BLaER1 treated with 17β-estradiol and CSF1 and Interleukin-3, amounts not matched to agents 10 nM and 100 nM (cell line): ENCODE results near the gene RSU1.

ENCODE experiments used
- H3K27ac ChIP-seq, 11 experiments: shearing (Covaris generic); formaldehyde crosslinking; 2 replicates each; pipeline ENCODE4 v1.8.1; 2022
- H3K27me3 ChIP-seq, 11 experiments: shearing (Covaris generic); formaldehyde crosslinking; 2 replicates each; pipeline ENCODE4 v1.8.1; 2022
- H3K36me3 ChIP-seq, 11 experiments: shearing (Covaris generic); formaldehyde crosslinking; 2 replicates each; pipeline ENCODE4 v1.8.1; 2022
- H3K4me1 ChIP-seq, 10 experiments: shearing (Covaris generic); formaldehyde crosslinking; 2 replicates each; pipeline ENCODE4 v1.8.1; 2022
- H3K4me2 ChIP-seq, 11 experiments: shearing (Covaris generic); formaldehyde crosslinking; 2 replicates each; pipeline ENCODE4 v1.8.1; 2022
- H3K4me3 ChIP-seq, 10 experiments: shearing (Covaris generic); formaldehyde crosslinking; 2 replicates each; pipeline ENCODE4 v1.8.1; 2022
- H3K9ac ChIP-seq, 11 experiments: shearing (Covaris generic); formaldehyde crosslinking; 2 replicates each; pipeline ENCODE4 v1.8.1; 2022
- H3K9me3 ChIP-seq, 11 experiments: shearing (Covaris generic); formaldehyde crosslinking; replicated peaks in 1 of 11; 2 replicates each; pipeline ENCODE4 v1.8.1; 2022
- H4K20me1 ChIP-seq, 11 experiments: shearing (Covaris generic); formaldehyde crosslinking; 2 replicates each; pipeline ENCODE4 v1.8.1; 2022
- Cebpa-rat ChIP-seq, 11 experiments: shearing (Covaris generic); IDR thresholded peaks; 2 replicates each; pipeline ENCODE4 v1.8.1; 2022

Gene RSU1

DNA sequence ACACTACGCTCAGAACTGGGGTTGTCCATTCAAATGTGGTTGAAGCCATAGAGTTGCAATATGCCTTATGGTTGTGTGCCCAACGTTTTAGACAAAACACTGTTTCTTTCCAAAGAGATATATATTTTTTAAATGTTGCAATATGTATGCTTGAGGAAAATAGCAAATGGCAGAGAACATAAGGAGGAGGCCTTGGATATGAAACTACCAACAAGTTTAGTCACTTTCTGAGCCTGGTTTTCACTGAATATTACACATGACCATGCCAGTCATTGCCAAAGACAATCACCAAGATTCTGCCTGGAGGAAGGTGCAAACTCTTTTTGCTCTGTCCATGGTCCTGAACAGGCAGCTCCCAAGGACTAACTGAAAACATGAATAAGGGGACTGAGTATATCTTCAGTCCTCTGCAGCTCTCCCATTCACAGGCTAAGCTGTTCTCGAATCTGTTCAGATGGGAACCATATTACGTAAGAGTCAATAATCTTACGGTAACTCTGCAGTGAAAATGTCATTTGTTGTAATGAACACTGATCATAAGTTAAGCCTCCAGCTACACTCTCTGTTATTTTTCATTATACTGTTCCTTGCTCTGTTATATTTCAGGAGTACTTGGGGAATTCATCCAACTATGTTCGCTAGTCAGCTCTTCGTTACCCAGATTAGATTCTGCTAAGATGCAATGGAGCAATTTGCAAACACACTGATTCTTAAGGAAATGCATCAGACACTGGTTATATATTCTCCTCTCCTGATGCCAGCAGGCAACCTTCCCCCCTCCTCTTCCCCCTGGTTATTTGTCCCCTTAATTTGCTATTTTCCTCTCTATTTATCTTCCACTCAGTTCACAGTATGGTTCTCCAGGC, 204.9 kb downstream of the RSU1 start:
- no peaks in the 10 kb centered on the region for H3K4me1 ChIP-seq
- H3K36me3 ChIP-seq = peaks cover 0 to 27% (median 0%) of the 10 kb centered on the region in 11 experiments; a peak in 9 of 22 replicates
- H3K4me3 ChIP-seq = no peak overlapping the region
- H3K9me3 ChIP-seq = peaks cover 8 to 22% (median 19%) of the 10 kb centered on the region in 11 experiments; a peak in 20 of 22 replicates
- no peak overlapping the region for H3K9ac ChIP-seq
- no peak overlapping the region for H3K4me2 ChIP-seq
- no peak overlapping the region for H3K27ac ChIP-seq
- no peak; a peak in 1 of 22 replicates for TF ChIP-seq Cebpa-rat (IDR thresholded peaks at IDR 0.05)
- H3K27me3 ChIP-seq = no peaks in the 10 kb centered on the region
- peaks cover 18 to 84% (median 56%) of the 10 kb centered on the region in 11 experiments; a peak in 19 of 22 replicates for H4K20me1 ChIP-seq

DNA sequence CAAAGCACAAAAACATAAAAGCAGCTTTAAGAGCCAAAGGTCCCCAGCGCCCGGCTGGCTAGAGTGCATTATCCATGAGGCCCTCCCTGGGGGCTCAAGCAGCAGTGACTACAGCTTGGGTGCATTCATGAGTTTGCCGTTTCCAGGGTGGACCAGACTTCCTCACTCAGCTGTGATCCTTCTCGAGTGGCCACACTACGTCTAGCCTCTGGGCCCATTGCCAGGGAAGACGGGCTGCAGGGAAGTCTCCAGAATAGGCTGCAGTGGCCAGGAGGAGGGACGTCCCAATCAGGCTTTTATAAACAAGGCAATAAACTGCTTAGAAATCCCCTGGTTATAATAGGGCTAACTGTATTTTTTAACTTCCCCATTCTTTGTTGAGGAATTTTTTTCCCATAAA, 206.2 kb downstream of the RSU1 start:
- Histone ChIP-seq H3K27ac (no peak overlapping the region), H3K4me1 (no peaks in the 10 kb centered on the region), H3K9ac (no peak overlapping the region), H4K20me1 (peaks cover 18 to 87% (median 57%) of the 10 kb centered on the region in 11 experiments; a peak in 19 of 22 replicates), H3K9me3 (peaks cover 4 to 9% (median 7%) of the 10 kb centered on the region in 11 experiments; a peak in 16 of 22 replicates), H3K4me2 (no peak overlapping the region), H3K4me3 (no peak overlapping the region), H3K36me3 (peaks cover 0 to 34% (median 0%) of the 10 kb centered on the region in 11 experiments; a peak in 9 of 22 replicates), H3K27me3 (no peaks in the 10 kb centered on the region)
- no peak for TF ChIP-seq Cebpa-rat (IDR thresholded peaks at IDR 0.05)

DNA sequence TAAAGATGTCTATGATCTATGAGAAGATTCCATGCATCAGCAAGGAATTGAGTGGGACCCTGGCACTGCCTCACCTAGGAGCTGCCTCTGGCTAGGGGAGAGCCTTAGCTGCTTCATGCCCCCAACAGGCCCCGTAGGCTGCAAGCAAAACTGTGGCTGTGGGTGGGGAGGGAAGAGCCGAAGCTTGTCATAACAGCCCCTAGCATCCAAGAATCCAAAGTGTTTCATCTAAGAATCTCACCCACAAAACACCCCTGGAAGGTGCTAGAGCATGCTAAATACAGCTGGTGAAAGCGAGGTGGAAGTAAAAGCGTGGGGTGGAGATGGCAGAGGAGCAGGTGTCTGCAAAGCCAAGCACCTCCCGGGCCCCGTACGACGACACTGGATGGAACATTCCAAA, 208.0 kb downstream of the RSU1 start:
- Histone ChIP-seq H3K9me3 (no peaks in the 10 kb centered on the region), H4K20me1 (peaks cover 18 to 84% (median 66%) of the 10 kb centered on the region in 11 experiments; a peak in 19 of 22 replicates), H3K27me3 (no peaks in the 10 kb centered on the region), H3K4me3 (no peak overlapping the region), H3K36me3 (peaks cover 0 to 47% (median 5%) of the 10 kb centered on the region in 11 experiments; a peak in 13 of 22 replicates), H3K4me2 (no peak overlapping the region), H3K27ac (no peak overlapping the region), H3K4me1 (no peaks in the 10 kb centered on the region), H3K9ac (no peak overlapping the region)
- TF ChIP-seq Cebpa-rat (IDR thresholded peaks at IDR 0.05) = no peak

DNA sequence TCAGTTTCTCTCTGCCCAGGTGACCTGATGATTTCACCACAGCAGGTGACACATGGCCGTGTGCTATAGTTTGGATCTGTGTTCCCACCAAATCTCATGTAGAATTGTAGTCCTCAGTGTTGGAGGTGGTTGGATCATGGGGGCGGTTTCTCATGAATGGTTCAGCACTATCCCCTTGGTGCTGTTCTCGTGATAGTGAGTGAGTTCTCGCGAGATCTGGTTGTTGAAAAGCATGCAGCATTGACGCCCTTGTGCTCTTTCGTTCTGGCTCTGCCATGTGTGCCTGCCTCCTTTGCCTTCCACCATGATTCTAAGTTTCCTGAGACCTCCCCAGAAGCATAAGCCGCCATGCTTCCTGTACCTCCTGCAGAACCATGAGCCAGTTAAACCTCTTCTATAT, 210.3 kb downstream of the RSU1 start:
- Histone ChIP-seq H3K9ac (no peak overlapping the region), H3K9me3 (no peaks in the 10 kb centered on the region), H3K4me1 (no peaks in the 10 kb centered on the region), H3K27ac (no peak overlapping the region), H3K4me2 (no peak overlapping the region), H3K36me3 (peaks cover 0 to 65% (median 11%) of the 10 kb centered on the region in 11 experiments; a peak in 14 of 22 replicates), H3K4me3 (no peak overlapping the region), H4K20me1 (peaks cover 7 to 82% (median 58%) of the 10 kb centered on the region in 11 experiments; a peak in 19 of 22 replicates), H3K27me3 (no peaks in the 10 kb centered on the region)
- no peak for TF ChIP-seq Cebpa-rat (IDR thresholded peaks at IDR 0.05)

DNA sequence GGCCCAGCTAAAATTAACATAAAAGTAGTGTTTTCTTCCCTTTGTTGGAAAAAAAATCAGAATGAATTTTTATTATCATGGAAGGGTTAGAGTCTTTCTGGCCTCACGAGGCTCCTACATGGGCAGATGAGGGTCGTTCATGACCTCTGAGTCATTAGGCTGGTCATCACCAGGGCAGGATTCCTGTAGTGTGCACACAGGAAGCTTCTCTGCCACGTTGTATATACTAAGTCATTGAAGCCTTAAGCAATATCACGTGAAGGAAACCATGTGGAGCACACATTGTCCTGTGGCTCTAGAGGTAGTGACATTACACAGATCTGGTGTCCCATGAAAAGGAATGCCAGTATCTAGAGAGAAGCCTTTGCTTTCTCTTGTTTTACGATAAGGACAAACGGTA, 210.8 kb downstream of the RSU1 start:
- no peak overlapping the region for H3K27ac ChIP-seq
- no peaks in the 10 kb centered on the region for H3K27me3 ChIP-seq
- no peak overlapping the region for H3K4me3 ChIP-seq
- peaks cover 2 to 82% (median 53%) of the 10 kb centered on the region in 11 experiments; a peak in 19 of 22 replicates for H4K20me1 ChIP-seq
- no peak overlapping the region for H3K4me2 ChIP-seq
- no peaks in the 10 kb centered on the region for H3K9me3 ChIP-seq
- H3K4me1 ChIP-seq = no peaks in the 10 kb centered on the region
- no peak for TF ChIP-seq Cebpa-rat (IDR thresholded peaks at IDR 0.05)
- peaks cover 0 to 70% (median 11%) of the 10 kb centered on the region in 11 experiments; a peak in 14 of 22 replicates for H3K36me3 ChIP-seq
- H3K9ac ChIP-seq = no peak overlapping the region

DNA sequence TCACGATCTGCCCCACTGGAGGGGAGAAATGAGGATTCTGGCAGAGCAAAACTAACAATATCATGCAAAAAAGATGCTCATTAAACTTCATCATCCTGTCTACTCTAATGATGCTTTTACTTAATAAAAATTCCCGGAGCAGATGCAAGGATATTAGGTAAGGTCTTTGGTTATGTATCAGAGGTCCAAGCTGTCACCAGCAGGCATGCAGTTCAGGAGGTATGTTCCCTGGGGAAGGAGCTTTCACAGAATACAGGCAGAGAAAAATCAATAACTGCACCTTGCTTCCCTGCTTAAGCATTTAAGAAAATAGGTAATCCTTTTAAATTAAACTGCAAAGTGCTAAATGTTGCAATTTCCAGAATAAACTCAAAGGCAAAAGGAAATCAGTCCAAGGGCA, 213.9 kb downstream of the RSU1 start:
- Histone ChIP-seq H3K27ac (no peak overlapping the region), H4K20me1 (peaks cover 0 to 64% (median 29%) of the 10 kb centered on the region in 11 experiments; a peak in 14 of 22 replicates), H3K4me1 (no peaks in the 10 kb centered on the region), H3K27me3 (no peaks in the 10 kb centered on the region), H3K9me3 (no peaks in the 10 kb centered on the region), H3K4me3 (no peak overlapping the region), H3K4me2 (no peak overlapping the region), H3K36me3 (peaks cover 0 to 90% (median 14%) of the 10 kb centered on the region in 11 experiments; a peak in 14 of 22 replicates), H3K9ac (no peak overlapping the region)
- TF ChIP-seq Cebpa-rat (IDR thresholded peaks at IDR 0.05) = no peak

DNA sequence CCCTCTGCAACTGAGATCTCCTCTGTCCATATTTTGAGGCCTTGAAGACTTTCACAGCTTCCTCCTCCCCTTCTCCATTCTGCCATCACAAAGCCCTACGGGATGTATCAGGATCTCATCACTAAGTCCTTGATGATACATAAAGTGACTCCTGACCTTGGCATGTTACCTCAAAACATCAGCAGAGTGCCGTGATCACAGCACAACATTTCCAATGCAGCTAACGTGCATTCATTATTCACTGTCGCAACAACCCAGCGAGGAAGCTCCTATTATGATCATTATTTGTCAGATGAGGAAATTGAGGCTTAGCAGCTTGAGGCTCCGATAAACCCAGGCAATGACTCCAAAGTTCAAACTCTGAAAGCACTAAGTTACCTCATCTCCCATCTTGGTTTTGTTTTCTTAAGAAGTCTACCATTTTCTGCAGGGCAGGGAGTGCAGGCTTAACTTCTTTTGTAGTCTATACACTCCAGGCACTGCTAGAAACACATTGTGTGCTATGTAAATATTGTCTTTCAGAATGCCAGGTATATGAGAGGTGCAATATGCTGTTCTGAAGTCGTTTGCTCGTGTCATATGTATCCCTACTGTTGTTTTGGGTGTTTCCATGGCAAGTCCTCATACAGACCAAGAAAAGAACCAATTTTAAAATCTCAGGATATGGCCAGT, 215.0 kb downstream of the RSU1 start:
- no peak for TF ChIP-seq Cebpa-rat (IDR thresholded peaks at IDR 0.05)
- peaks cover 0 to 91% (median 25%) of the 10 kb centered on the region in 11 experiments; a peak in 16 of 22 replicates for H3K36me3 ChIP-seq
- no peak overlapping the region for H3K4me2 ChIP-seq
- no peaks in the 10 kb centered on the region for H3K9me3 ChIP-seq
- H3K27me3 ChIP-seq = no peaks in the 10 kb centered on the region
- no peak overlapping the region for H3K27ac ChIP-seq
- H3K4me3 ChIP-seq = no peak overlapping the region
- H4K20me1 ChIP-seq = peaks cover 0 to 64% (median 33%) of the 10 kb centered on the region in 11 experiments; a peak in 14 of 22 replicates
- H3K9ac ChIP-seq = no peak overlapping the region
- no peaks in the 10 kb centered on the region for H3K4me1 ChIP-seq

DNA sequence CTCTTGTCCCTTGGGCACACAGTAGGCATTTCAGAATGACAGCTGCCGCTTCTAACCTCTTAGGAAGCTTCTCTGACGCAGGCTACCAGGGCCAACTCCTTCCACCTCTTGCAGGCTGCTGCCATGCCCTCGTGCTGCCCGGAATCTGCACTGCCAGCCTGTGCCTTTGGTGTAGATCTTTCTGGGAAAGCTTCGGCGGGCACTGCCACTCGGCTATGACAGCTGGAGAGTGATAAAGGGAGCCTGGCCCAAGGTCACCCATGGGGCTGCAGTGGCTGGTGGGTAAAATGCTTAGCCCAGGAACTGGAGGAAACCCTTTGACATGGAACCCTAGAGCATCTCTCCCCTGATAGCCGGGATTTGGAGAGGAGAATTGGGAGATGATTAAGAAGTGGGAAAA, 217.6 kb downstream of the RSU1 start:
- TF ChIP-seq Cebpa-rat (IDR thresholded peaks at IDR 0.05) = no peak
- no peak overlapping the region for H3K27ac ChIP-seq
- no peaks in the 10 kb centered on the region for H3K27me3 ChIP-seq
- H3K4me3 ChIP-seq = no peak overlapping the region
- H3K4me2 ChIP-seq = no peak overlapping the region
- H4K20me1 ChIP-seq = peaks cover 0 to 71% (median 21%) of the 10 kb centered on the region in 11 experiments; a peak in 14 of 22 replicates
- H3K4me1 ChIP-seq = no peaks in the 10 kb centered on the region
- H3K36me3 ChIP-seq = peaks cover 0 to 92% (median 33%) of the 10 kb centered on the region in 11 experiments; a peak in 16 of 22 replicates
- no peaks in the 10 kb centered on the region for H3K9me3 ChIP-seq
- no peak overlapping the region for H3K9ac ChIP-seq

DNA sequence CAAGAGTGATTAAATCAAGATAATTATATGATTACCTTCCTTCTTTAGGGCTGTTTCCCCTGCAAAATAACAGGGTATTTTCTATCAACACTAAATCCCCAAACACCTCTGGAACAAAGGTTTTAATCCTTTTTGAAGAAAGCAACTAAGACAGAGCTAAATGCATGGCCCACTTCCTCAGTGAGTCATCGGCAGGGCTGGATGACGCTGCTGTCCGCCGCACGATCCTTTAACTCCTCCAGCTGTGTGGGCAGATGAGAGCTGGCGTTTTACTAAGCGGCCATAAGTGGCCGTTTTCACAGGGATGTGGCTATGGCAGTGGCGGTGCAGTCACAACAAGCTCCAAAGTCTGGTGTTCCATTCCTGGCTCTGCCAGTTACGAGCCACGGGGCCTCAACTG, 219.6 kb downstream of the RSU1 start:
- Histone ChIP-seq H3K27me3 (no peaks in the 10 kb centered on the region), H3K4me2 (no peak overlapping the region), H4K20me1 (peaks cover 0 to 66% (median 11%) of the 10 kb centered on the region in 11 experiments; a peak in 8 of 22 replicates), H3K27ac (no peak overlapping the region), H3K9me3 (no peaks in the 10 kb centered on the region), H3K9ac (no peak overlapping the region), H3K4me1 (no peaks in the 10 kb centered on the region), H3K36me3 (peaks cover 0 to 94% (median 46%) of the 10 kb centered on the region in 11 experiments; a peak in 18 of 22 replicates), H3K4me3 (no peak overlapping the region)
- TF ChIP-seq Cebpa-rat (IDR thresholded peaks at IDR 0.05) = no peak
